HEK293T (cell line): ENCODE measurements around the gene GNAQ.

ENCODE experiments used
- ARNT ChIP-seq: fragments of 450-650 bp; IDR thresholded peaks from 2 replicates; pipeline ENCODE4 v1.6.1; 2017; ENCODE audit warnings: mild to moderate bottlenecking
- ELF4 ChIP-seq: fragments of 450-650 bp; IDR thresholded peaks from 2 replicates; pipeline ENCODE4 v1.6.1; 2017; ENCODE audit warnings: antibody characterized with exemption
- FOXK2 ChIP-seq: fragments of 450-650 bp; IDR thresholded peaks from 2 replicates; pipeline ENCODE4 v1.6.1; 2016; ENCODE audit warnings: mild to moderate bottlenecking
- FOXM1 ChIP-seq: fragments of 450-650 bp; IDR thresholded peaks from 2 replicates; pipeline ENCODE4 v1.6.1; 2017; ENCODE audit warnings: mild to moderate bottlenecking, borderline replicate concordance
- LEF1 ChIP-seq: fragments of 450-650 bp; IDR thresholded peaks from 2 replicates; pipeline ENCODE4 v1.6.1; 2017; ENCODE audit warnings: mild to moderate bottlenecking, borderline replicate concordance
- ZNF384 ChIP-seq: fragments of 450-650 bp; IDR thresholded peaks from 2 replicates; pipeline ENCODE4 v1.6.1; 2016
- TF ChIP-seq, protein P1 (sequence below): fragments of 450-650 bp; IDR thresholded peaks from 2 replicates; pipeline ENCODE4 v1.6.1; 2016

DNA sequence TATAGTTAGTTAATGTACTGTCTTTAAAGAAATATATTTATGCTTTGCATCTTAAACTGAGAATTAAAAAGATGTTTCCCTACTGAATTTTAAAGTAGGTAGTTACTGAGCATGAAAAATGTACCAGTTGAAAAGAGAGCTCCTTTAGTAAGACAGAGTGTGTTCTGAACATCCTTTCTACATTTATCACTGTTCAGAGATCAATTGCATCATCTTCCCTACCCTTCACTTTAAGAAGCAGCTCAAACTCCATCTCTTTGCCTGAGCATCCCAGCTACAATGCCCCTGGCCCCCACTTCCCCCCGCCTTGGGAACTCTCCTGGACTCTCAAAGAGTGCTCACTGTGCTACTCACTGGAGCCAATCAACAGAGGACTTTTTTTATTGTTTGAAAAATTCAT lies 164.7 kb downstream of the GNAQ start:
- TF ChIP-seq, protein P1, sequence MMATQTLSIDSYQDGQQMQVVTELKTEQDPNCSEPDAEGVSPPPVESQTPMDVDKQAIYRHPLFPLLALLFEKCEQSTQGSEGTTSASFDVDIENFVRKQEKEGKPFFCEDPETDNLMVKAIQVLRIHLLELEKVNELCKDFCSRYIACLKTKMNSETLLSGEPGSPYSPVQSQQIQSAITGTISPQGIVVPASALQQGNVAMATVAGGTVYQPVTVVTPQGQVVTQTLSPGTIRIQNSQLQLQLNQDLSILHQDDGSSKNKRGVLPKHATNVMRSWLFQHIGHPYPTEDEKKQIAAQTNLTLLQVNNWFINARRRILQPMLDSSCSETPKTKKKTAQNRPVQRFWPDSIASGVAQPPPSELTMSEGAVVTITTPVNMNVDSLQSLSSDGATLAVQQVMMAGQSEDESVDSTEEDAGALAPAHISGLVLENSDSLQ: no peak
- no peak for TF ChIP-seq FOXK2
- TF ChIP-seq ARNT: no peak
- no peak for TF ChIP-seq ELF4
- TF ChIP-seq ZNF384: no peak
- TF ChIP-seq LEF1: no peak
- TF ChIP-seq FOXM1: no peak
